NCI-H1092 (cell line): ENCODE results near the gene NEXN.
"Not testable (repeated sequence)": the region's sequence is repeated elsewhere in the genome, so short reads cannot be mapped to it uniquely, and the experiment has no call there.

Experiments
- DNase-seq: peaks from one replicate; lab custom pipeline; 2025; lab: John Stamatoyannopoulos, UW

The NEXN gene

DNA sequence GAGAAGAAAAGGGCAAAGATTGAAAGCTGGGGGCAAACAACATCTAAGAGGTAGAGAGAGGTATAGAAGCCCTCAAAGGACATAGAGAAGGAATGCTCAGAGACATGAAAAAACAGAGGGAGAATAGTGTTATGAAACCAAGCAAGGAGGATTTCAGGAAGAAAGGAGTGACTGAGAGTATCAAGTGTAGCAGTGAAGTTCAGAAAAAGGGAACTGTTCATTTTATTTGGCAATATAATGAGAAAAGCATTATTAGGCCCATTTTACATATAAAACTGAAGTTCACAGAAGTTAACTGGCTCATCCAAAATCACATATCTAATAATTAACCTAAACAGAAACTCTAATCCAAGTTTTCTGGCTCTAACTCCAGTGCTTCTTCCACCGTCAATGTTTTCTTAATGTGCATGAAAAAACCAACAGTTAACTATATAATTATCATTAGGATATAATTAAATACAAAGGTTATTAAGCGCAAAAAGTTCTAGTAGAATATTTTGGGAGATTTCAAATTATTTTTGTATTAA is 17.7 kb downstream of the NEXN start:
- no peak for DNase-seq

DNA sequence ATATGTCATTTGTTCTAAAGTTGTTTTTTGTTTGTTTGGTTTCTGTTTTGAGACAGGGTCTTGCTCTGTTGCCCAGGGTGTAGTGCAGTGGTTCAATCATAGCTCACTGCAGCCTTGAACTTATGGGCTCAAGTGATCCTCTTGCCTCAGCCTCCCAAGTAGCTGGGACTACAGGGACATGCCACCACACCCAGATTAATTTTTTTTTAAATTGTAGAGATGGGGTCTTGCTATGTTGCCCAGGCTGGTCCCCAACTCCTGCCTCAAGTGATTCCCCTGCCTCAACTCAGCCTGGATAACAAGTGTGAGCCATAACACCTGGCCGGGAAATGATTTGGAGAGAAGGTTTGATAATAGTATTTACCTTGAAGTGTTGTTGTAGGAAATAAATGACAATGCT is 18.2 kb downstream of the NEXN start:
- DNase-seq = no peak

DNA sequence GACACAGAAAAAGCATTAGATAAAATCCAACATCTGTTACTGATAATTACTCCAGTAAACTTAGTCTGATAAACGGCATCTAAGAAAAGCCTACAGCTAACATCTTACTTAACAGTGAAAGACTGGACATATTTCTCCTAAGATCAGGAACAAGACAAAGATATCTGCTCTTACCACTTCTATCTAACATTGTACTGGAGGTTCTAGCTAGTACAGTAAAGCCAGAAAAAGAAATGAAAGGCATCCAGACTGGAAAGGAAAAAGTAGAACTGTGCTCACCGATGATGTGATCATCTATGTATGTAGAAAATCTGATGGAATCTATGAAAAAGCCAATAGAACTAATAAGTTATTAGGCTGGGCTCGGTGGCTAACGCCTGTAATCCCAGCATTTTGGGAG is 21.7 kb downstream of the NEXN start:
- no peak for DNase-seq

DNA sequence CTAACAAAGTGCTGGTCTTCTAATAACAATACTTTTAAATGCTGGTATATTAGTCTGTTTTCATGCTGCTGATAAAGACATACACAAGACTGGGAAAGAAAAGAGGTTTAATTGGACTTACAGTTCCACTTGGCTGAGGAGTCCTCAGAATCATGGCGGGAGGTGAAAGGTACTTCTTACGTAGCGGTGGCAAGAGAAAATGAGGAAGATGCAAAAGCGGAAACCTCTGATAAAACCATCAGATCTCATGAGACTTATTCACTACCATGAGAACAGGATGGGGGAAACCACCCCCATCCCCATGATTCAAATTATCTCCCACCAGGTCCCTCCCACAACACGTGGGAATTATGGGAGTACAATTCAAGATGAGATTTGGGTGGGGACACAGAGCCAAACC is 30.5 kb downstream of the NEXN start:
- DNase-seq = not testable (repeated sequence)

DNA sequence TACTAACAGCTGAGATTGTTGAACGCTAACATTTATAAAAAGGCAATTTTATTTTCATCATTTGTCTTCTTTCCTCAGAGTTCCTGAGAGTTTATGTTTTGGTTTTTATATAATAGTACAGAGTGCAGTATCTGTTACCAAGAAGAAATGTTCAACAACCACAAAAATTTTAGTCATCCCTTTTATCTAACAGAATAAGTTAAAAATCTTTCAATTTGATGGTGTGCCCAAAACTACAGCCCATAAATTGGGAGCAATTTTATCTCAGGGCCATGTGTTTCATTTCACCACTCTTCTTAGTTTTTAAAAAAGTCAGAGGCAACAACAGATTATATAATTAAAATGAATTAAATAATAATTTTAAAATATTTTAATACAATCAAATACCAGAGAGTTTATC is 37.1 kb downstream of the NEXN start:
- no peak for DNase-seq

DNA sequence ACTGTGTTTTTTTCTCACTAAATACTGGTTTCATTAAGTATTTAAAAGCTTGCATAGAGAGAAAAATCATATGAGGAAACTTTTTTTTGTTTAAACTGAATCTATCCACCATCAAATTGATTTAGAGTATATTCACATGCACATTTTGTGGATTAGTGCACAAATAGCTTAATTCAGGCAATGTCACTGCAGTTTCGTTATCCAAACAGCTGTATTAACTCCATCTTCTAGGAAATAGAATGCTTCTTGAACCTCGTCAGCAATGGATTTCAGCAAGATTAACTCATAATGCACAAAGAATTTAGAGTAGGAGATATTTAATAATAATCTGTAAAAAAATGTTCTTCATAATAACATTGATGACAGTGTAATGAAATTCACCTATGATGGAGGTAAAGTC is 37.5 kb downstream of the NEXN start:
- no peak for DNase-seq

DNA sequence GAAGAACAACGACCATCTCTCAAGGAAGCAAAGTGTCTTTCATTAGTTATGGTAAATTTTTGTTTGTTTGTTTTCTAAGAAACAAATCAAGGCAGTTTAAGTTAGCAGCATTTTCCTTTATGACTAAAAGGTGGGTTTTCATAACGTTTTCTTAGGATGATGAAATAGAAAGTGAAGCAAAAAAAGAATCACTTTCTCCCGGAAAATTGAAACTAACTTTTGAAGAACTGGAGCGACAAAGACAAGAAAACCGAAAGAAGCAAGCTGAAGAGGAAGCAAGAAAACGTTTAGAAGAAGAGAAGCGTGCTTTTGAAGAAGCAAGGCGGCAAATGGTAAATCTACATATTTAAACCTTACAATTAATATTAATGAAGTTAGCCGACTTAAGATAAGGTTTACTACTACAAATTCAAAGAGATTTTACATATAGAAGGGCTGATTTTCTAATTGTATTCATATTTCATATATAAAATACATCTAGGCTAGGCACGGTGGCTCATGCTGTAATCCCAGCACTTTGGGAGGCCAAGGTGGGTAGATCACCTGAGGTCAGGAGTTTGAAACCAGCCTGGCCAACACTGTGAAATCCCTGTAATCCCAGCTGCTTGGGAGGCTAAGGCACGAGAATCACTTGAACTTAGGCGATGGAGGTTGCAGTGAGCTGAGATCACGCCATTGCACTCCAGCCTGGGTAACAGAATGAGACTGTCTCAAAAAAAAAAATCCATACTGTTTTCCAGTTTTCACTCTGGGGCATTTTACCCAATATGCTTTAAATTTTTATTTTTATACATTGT is 38.3 kb downstream of the NEXN start:
- no peak for DNase-seq

DNA sequence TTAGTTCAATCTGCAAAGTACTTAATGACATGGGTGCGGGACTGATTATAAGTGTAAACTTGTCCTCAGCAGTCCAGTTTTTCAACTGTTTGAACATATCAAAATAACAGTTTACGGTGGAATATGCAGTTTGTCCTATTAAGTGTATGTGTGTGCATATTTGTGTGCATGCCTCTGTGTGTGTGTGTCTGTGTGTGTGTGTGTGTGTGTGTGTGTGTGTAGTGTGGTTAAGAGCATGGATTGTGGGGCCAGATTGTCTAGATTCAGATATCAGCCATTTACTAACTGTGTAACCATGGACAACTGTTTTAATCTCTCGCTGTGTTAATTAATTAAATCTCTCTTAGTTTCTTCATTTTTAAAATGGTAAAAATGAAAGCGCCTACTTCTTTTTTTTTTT is 39.0 kb downstream of the NEXN start:
- no peak for DNase-seq

DNA sequence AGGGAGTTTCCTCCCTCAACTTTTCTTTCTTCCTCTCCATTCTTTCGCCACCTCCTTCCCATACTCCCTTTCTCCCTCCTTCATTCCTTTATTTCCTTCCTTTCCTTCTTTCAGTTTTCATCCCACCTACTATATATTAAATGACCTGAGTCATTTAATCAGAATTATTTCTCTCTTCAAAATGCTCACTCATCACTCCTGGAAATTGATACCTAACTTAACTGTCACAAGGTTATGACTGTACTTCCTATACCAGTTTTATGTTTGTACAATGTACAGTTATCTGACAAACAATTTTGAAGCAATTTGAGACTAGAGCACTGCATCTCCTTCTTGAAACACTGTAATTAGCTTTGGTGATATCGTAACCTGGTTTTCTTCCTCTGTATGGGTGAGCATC is 41.4 kb downstream of the NEXN start:
- no peak for DNase-seq

DNA sequence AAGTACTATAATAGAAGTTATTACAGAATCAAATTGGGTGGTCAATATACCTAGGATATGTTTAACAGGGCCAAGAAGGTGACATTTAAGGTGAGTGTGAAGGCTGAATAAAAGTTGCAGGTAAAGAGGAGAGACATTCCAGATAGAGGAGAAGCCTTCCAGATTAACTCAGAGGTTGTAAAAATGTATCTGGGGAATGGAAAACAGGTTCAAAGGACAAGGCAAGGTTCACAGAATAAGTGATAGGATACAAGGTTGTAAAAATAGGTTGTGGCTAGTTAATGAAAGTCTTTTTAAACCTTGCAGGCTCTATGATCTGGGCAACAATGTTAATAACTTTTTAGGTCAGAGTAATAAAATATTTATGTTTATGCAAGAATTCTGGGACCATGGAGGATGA is 50.2 kb downstream of the NEXN start:
- DNase-seq = no peak

DNA sequence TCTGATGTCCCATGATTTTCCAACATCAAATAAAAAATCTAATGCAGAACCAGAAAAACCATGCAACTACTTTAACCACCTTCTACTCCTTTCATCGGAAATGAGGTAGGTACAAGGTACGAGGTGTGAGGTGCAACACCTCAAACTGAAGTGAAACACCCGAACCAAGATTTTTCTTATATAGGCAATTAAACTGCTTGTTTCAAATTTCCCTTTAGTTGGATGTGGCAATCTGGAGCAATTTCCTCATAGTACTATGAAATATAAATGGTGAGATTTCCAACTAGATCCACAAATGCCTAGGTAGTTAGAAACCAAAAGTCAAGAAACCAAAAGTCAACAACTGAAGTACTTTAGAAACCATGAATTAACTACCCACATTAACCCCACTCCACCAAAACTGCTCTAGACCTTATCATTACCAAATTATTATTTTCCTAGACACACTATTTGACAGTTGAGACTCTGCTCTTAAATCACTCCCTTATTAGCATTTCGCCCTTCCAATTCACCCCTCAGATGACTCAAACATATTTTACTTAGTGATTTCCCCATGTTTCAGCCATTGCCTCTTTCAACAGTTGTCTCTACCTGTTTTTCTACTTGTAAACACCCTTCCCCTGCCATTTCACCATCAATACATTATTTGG is 52.6 kb downstream of the NEXN start:
- no peak for DNase-seq

DNA sequence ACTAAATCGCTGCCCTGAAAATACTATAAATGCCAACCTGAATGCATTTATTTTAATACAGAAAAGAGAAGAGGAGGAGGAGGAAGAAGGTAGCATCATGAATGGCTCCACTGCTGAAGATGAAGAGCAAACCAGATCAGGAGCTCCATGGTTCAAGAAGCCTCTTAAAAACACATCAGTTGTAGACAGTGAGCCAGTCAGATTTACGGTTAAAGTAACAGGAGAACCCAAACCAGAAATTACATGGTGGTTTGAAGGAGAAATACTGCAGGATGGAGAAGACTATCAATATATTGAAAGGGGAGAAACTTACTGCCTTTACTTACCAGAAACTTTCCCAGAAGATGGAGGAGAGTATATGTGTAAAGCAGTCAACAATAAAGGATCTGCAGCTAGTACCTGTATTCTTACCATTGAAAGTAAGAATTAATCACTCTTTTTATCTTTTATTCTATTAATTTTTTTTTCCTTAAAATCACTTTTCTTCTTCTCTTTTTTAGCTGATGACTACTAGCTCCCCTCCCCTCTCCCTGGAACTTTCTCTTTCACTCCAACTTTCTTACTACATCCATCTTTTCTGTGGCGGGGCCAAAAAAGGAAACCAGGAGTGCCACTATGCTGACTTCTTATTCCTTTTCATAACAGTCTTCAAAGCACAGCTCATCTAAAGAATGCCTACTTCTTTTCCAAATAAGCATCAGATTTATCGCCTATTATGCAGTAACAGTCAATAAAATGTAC is 54.1 kb downstream of the NEXN start:
- no peak for DNase-seq

DNA sequence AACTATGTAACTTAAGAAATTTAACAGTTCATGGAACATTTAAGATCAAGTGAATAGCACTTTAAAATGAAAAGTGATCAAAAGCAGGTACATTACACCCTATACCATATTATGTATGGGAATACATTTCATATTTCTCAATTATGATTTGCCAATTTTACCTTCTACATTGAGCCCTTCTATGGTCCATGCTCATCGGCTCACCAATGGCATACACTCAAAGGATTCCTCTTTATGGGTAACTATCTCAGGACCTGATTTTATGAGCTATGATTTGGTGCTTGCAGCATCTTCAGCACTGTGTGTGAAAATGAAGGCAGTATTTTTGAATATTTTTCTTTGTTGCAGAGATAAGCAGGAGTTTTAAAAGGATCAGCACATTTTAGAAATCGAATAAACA is 56.9 kb downstream of the NEXN start:
- no peak for DNase-seq

DNA sequence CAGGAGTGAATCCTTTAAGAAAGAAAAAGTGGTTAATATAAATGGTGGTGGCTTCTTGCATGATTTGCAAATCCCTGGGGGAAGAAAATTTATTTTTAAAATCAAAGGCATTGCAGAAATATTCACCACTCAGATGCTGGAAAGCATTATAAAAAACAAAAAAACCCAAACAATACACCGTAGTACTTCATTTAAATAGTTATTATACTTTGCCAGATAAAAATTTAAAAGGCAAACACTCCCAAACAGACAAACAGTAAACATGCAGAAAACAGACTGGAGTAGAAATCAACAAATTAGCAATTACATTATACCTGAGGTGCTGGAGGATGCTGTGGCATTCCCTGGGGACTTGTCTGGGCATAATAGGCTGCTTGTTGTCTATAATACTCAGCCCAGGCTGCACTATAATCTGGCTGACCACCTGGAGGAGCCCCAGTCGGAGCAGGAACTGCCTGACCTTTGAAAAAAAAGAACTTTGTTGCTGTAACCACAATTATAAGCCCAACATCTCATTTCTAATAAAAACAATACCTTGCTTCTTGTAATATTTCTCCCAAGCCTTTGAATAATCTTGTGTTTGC is 60.5 kb downstream of the NEXN start:
- no peak for DNase-seq

DNA sequence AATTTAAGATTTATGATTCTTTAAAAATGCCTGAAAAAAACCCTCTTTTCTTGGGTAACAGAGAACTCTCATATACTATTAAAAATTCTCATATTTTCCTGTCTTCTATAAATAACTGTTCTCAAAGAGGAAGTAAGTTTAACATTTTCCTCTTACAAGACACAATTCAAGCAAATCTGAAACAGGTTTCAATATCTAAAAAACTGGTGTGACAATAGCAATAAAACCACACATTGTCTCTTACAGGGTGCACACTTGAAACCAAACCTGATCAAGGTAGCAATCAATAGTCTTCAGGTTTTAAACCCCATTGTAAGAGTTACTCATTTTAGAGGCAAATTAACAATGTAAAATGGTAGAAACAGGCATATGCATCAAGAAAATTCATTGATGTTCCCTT is 62.4 kb downstream of the NEXN start:
- DNase-seq = no peak

DNA sequence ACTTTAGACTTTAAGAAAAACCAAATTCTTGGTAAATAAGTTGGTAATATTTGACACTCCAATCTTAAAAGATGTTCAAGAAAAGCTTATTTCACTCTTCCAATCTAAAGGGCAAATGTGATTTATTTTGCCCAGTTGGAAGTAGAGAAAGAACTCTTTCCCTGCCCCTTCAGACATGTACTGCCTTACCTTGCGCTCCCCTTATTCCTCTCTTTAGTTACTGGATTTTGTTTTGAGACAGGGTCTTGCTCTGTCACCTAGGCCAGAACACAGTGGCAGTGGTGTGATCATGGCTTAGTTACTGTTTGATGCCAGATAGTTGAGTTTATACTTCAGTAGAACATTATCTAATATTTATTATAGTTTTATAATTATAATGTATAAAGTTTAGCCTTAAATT is 62.9 kb downstream of the NEXN start:
- DNase-seq = no peak

DNA sequence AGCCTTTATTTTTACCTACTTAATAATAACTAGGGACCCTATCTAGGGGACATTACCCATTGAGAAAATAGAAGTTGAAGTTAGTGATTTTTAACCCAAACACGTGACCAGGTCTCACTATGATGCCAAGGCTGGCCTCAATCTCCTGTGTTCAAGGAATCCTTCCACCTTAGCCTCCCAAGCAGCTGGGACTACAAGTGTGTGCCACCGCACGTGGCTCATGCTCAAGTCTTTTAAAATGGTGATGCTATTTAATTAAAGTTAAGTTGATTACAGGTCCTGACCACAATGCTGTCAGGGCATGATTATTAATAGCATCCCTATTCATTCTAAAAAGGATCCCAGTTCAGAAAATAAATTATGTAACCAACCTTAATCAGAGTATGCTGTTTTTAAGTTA is 65.5 kb downstream of the NEXN start:
- no peak for DNase-seq

DNA sequence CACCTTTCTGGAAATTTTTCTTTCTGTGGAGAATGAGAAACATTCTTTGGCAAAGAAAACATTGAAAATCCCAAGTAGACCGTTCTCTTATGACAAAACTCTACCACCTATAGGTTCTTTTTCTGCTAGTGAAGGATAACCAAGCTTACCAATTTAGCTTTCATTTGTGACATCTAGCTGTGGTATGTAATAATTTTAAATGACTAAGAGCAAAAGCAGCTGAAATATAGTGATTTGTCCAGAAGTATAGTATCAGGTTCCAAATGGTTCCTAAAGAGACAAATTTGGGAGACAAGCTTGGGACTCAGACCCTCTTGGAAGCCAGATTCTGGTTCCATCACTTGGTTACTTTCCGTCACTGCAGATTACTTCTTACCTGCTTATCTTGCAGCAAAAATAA is 66.1 kb downstream of the NEXN start:
- DNase-seq = no peak

DNA sequence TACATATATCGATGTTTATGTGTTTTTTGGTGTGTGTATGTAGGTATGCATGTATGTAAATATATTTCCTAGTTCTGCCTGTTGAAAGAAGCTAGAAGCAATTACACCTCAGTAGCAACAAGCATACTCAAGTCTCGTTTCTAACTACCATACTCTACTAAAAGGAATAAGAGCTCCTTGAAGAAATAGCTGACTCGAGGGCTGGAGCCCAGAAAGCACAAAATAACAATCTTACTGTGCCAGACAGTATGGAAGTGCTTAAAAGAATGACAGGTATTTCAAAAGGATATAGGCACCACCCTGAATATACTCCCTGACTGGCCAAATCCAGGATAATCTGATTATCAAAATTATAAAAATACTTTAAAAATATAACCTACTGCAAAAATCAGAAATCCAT is 67.3 kb downstream of the NEXN start:
- no peak for DNase-seq

DNA sequence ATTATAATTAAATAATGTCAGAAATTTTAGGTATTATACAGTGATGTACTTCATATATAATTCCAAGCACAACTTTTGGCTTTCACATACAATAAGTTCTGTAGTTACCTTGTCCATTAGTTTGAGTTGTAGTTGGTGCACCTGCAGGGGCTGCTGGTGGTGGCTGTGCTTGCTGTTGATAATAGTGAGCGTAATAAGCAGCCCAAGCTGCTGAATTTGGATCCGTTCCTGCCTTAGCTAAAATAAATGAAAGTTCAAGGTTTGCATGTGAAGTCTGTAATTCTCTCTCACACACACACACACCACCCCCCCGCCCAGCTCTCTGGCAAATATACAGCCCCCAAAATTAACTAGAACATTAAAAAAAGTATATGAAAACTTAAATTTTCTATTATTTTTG is 68.0 kb downstream of the NEXN start:
- DNase-seq = no peak

DNA sequence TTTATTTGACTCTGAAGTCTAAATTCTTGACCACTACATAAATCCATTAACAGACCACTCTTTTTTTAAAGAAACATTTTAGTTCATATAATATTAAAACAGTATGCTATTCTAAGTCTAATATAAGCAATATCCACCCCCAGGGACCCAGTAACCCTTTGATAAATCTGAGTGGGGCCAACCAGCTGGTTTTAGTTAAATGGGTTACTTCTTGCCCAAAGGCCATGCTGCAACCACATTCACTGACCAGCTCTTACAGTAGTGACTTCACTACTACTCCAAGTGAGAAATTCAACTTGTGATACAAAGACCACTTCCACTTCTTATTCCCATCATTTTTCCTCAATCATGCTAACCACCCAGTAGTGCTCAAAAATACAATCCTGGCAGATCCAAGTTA is 70.0 kb downstream of the NEXN start:
- DNase-seq = no peak

DNA sequence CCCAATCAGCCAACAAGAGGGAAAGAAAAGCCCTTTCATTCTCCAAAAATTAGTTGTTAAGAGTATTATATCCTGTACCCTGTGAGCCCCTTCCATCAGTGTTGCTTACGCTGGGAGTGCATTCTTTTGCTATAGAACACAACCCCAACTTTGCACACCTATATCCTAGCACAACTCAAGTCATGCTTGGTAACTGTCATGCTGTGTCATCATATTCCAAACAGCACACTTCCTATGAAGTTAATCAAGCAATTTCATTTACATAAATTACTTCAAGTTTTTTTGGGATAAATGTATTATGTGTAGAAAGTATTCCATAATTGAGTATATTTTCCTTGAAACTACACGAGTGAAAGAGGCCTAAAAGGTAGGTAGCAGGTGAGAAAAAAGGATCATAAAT is 70.4 kb downstream of the NEXN start:
- DNase-seq = no peak

DNA sequence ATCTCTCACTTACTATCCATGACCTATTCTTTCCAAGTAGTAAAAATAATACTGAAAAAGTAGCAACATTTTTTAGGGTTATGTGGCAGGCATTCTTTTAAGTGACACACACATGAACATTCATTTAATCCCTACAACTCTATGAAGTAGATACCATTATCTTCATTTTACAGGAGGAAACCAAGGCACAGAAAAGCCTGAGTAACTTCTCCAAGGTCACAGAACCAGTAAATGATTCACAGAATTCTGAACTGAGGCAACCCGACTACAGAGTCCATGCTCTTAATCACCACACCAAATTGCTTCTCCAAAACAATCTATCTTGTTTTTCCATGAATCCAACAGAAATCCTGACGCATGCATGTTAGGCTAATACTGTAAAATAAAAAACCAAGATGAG is 73.0 kb downstream of the NEXN start:
- no peak for DNase-seq
